RWPE2 (cell line): ENCODE results near the gene IQGAP2.

ENCODE experiments used
- ATAC-seq: fragments of 200-7000 bp; cut with Tn5 transposase; 3 replicates; pipeline ENCODE4 v1.9.1; 2021; ENCODE audit warnings: low read depth
- DNase-seq: peaks from one replicate; pipeline ENCODE4 v3.0.0-alpha.2; 2020; ENCODE audit warnings: low spot score
- H3K27ac ChIP-seq: fragments of 450-650 bp; 2 replicates; pipeline ENCODE4 v1.5.1; 2017; ENCODE audit warnings: mild to moderate bottlenecking; ENCODE audit not compliant: poor library complexity, severe bottlenecking
- H3K27me3 ChIP-seq: fragments of 250-450 bp; sonication (Bioruptor Pico); 2 replicates; pipeline ENCODE4 v1.5.1; 2021; ENCODE audit warnings: mild to moderate bottlenecking, moderate library complexity; ENCODE audit not compliant: insufficient read depth, poor library complexity, severe bottlenecking
- H3K36me3 ChIP-seq: fragments of 250-450 bp; sonication (Bioruptor Pico); 2 replicates; pipeline ENCODE4 v1.5.1; 2020; ENCODE audit warnings: low read depth, mild to moderate bottlenecking, moderate library complexity
- H3K4me1 ChIP-seq: fragments of 250-450 bp; sonication (Bioruptor Pico); 2 replicates; pipeline ENCODE4 v1.5.1; 2021; ENCODE audit warnings: mild to moderate bottlenecking, moderate library complexity; ENCODE audit not compliant: insufficient read depth, poor library complexity, severe bottlenecking
- H3K4me3 ChIP-seq: fragments of 250-450 bp; sonication (Bioruptor Pico); 2 replicates; pipeline ENCODE4 v1.5.1; 2021; ENCODE audit warnings: mild to moderate bottlenecking, moderate library complexity; ENCODE audit not compliant: severe bottlenecking
- H3K9me3 ChIP-seq: fragments of 250-450 bp; sonication (Bioruptor Pico); 2 replicates; pipeline ENCODE4 v1.5.1; 2021; ENCODE audit warnings: mild to moderate bottlenecking, moderate library complexity; ENCODE audit not compliant: severe bottlenecking
- CTCF ChIP-seq: fragments of 450-650 bp; IDR thresholded peaks from one replicate; pipeline ENCODE4 v1.5.1; 2017; ENCODE audit warnings: mild to moderate bottlenecking, moderate library complexity; ENCODE audit not compliant: poor library complexity, severe bottlenecking

IQGAP2 gene

GRCh38 chr5:76660360-76660759, 257.3 kb downstream of the IQGAP2 start:
- no peaks in the 10 kb centered on the region for H3K4me1 ChIP-seq
- ATAC-seq (no peak), DNase-seq (no peak)
- H3K9me3 ChIP-seq, result no peaks in the 10 kb centered on the region
- no peak for TF ChIP-seq CTCF
- H3K36me3 ChIP-seq, result no peaks in the 10 kb centered on the region
- no peak overlapping the region for H3K4me3 ChIP-seq
- no peak overlapping the region for H3K27ac ChIP-seq
- no peaks in the 10 kb centered on the region for H3K27me3 ChIP-seq

GRCh38 chr5:76662521-76662920, 259.4 kb downstream of the IQGAP2 start:
- Histone ChIP-seq H3K27me3 (no peaks in the 10 kb centered on the region), H3K36me3 (no peaks in the 10 kb centered on the region)
- no peak for TF ChIP-seq CTCF

GRCh38 chr5:76663573-76663972, 260.5 kb downstream of the IQGAP2 start:
- no peaks in the 10 kb centered on the region for H3K36me3 ChIP-seq
- H3K9me3 ChIP-seq, result no peaks in the 10 kb centered on the region
- no peak for DNase-seq

More at GRCh38 chr5:76662521-76662920, 259.4 kb downstream of the IQGAP2 start:
- H3K4me3 ChIP-seq, result no peak overlapping the region
- no peak for DNase-seq
- ATAC-seq, result no peak
- H3K9me3 ChIP-seq, result no peaks in the 10 kb centered on the region
- no peak overlapping the region for H3K27ac ChIP-seq
- H3K4me1 ChIP-seq, result no peaks in the 10 kb centered on the region

GRCh38 chr5:76664079-76664478, 261.0 kb downstream of the IQGAP2 start:
- Histone ChIP-seq H3K27me3 (no peaks in the 10 kb centered on the region), H3K9me3 (no peaks in the 10 kb centered on the region), H3K4me1 (no peaks in the 10 kb centered on the region), H3K36me3 (no peaks in the 10 kb centered on the region), H3K4me3 (no peak overlapping the region), H3K27ac (no peak overlapping the region)
- ATAC-seq (no peak), DNase-seq (no peak)
- no peak for TF ChIP-seq CTCF

More at GRCh38 chr5:76663573-76663972, 260.5 kb downstream of the IQGAP2 start:
- ATAC-seq, result no peak
- Histone ChIP-seq H3K27ac (no peak overlapping the region), H3K4me3 (no peak overlapping the region), H3K4me1 (no peaks in the 10 kb centered on the region), H3K27me3 (no peaks in the 10 kb centered on the region)
- TF ChIP-seq CTCF, result no peak

- H3K27me3 ChIP-seq, result no peaks in the 10 kb centered on the region
- TF ChIP-seq CTCF, result no peak
- H3K4me1 ChIP-seq, result no peaks in the 10 kb centered on the region
- ATAC-seq, result no peak
- H3K27ac ChIP-seq, result no peak overlapping the region
- DNase-seq, result no peak
- no peak overlapping the region for H3K4me3 ChIP-seq
- H3K36me3 ChIP-seq, result no peaks in the 10 kb centered on the region
- H3K9me3 ChIP-seq, result no peaks in the 10 kb centered on the region
These were observed 264.4 kb downstream of the IQGAP2 start for GRCh38 chr5:76667495-76667894.
